Gastroesophageal sphincter (tissue), 3 donors: ENCODE results near the gene BCR.

ENCODE experiments used
- CTCF ChIP-seq, 4 experiments: fragments of 200-600 bp in 2 of 4; fragments of 450-650 bp in 2 of 4; sonication (generic) in 1 of 4; IDR thresholded peaks; one replicate each; pipeline ENCODE4 v1.5.1; 2017 to 2019; ENCODE audit warnings: antibody characterized with exemption in 4 of 4, mild to moderate bottlenecking in 2 of 4, moderate library complexity in 2 of 4
- POLR2A ChIP-seq, 2 donors: fragments of 450-650 bp; IDR thresholded peaks; one replicate each; pipeline ENCODE4 v1.6.1; 2017; ENCODE audit warnings: antibody characterized with exemption in 2 of 2, mild to moderate bottlenecking in 2 of 2, moderate library complexity in 1 of 2

DNA sequence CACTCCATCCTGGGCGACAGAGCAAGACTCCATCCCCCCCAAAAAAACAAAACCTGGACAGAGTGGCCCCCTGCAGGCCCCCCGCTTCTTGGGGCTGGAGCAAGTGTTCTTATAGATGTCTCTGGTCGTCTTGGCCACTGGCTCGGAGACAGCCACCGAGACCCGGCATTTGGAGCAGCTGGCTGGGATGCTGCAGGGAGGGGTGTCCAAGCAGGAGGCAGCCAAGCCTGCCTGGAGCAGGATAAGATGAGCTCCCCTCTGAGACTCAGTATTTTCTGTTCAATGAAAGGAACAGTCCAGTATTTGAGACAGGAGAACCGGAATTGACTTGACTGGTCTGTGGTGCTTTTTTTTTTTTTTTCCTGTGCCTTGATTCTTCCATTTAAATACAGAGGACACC, 44.5 kb downstream of the BCR start:
- TF ChIP-seq CTCF (IDR thresholded peaks at IDR 0.05) (no peak), POLR2A (IDR thresholded peaks at IDR 0.05) (no peak)
